ENCODE data around the gene FBLN1. TPM values are rescaled to one million over a fixed set of nuclear protein-coding genes. Genes with fewer than 3 reads are reported as not detected.

The FBLN1 gene
- total and polyA plus RNA-seq, 2 of the 13 experiments (the other 11 are each of a cell fraction or from before 2014, with no cell fraction given), result 37.3 to 103 TPM

DNA sequence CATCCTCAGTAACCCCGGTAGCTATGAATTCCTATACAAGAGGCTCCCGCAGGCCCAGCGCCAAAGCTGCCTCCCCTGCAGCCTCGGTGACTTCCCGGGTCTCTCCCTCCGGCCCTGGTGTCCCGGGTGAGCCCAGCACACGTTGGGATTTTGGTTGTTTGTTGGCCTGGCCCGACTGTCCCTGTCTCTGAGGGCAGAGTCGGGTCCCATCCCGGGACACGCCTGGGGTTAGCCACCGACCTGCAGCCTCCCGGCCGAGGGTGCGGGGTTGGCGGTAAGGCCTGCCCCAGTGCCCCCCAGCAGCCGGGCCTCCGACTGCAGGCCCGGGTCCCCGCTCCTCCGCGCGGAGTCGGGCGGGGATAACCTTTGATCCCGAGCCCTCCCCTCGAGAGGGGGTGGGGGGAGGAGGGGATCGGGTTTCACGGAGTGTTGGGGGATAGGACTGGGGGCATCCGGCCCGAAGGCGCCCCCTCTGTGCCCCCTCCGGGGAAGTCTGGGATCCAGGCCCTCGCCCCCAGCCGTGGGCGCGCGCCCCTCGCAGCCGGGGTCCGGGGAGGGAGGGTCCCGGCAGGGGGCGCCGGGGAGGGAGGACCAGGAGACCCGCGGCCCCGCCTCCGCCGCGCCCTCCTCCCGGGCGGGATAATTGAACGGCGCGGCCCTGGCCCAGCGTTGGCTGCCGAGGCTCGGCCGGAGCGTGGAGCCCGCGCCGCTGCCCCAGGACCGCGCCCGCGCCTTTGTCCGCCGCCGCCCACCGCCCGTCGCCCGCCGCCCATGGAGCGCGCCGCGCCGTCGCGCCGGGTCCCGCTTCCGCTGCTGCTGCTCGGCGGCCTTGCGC is at the start of gene FBLN1 (continued):
- TF ChIP-seq ZNF180 (CRISPR knock-in tag; IDR thresholded peaks at IDR 0.05; ENCODE audit: borderline replicate concordance, low read depth) (0 out of 2 replicates have a peak, but pooled peaks have one; percentile 68), RXRB (CRISPR knock-in tag; IDR thresholded peaks at IDR 0.05; ENCODE audit: borderline replicate concordance) (peak; percentile 67; the same call in 1 of the 2 replicates), RORA (CRISPR knock-in tag; IDR thresholded peaks at IDR 0.05) (no peak), ZBTB38 (CRISPR knock-in tag; IDR thresholded peaks at IDR 0.05) (peak; percentile 17; the same call in 1 of the 2 replicates), ZNF607 (CRISPR knock-in tag; IDR thresholded peaks at IDR 0.05; ENCODE audit: borderline replicate concordance) (no peak; the same call in 1 of the 2 replicates), MIXL1 (CRISPR knock-in tag; IDR thresholded peaks at IDR 0.05) (0 out of 2 replicates have a peak, but pooled peaks have one; percentile 30), CBFB (CRISPR knock-in tag; IDR thresholded peaks at IDR 0.05) (peak; percentile 50; the same call in 1 of the 2 replicates), ZNF761 (CRISPR knock-in tag; conservative IDR thresholded peaks at IDR 0.05) (peak; percentile 63; the same call in 1 of the 2 replicates), FOXJ3 (CRISPR knock-in tag; IDR thresholded peaks at IDR 0.05; ENCODE audit: borderline replicate concordance) (peak; percentile 42)
- TF ChIP-seq, protein P1, sequence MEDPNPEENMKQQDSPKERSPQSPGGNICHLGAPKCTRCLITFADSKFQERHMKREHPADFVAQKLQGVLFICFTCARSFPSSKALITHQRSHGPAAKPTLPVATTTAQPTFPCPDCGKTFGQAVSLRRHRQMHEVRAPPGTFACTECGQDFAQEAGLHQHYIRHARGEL (CRISPR knock-in tag; IDR thresholded peaks at IDR 0.05), result no peak
- TF ChIP-seq, protein P2, sequence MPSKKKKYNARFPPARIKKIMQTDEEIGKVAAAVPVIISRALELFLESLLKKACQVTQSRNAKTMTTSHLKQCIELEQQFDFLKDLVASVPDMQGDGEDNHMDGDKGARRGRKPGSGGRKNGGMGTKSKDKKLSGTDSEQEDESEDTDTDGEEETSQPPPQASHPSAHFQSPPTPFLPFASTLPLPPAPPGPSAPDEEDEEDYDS (CRISPR knock-in tag; IDR thresholded peaks at IDR 0.05), result 0 out of 2 replicates have a peak, but pooled peaks have one; percentile 21
- TF ChIP-seq, protein P3, sequence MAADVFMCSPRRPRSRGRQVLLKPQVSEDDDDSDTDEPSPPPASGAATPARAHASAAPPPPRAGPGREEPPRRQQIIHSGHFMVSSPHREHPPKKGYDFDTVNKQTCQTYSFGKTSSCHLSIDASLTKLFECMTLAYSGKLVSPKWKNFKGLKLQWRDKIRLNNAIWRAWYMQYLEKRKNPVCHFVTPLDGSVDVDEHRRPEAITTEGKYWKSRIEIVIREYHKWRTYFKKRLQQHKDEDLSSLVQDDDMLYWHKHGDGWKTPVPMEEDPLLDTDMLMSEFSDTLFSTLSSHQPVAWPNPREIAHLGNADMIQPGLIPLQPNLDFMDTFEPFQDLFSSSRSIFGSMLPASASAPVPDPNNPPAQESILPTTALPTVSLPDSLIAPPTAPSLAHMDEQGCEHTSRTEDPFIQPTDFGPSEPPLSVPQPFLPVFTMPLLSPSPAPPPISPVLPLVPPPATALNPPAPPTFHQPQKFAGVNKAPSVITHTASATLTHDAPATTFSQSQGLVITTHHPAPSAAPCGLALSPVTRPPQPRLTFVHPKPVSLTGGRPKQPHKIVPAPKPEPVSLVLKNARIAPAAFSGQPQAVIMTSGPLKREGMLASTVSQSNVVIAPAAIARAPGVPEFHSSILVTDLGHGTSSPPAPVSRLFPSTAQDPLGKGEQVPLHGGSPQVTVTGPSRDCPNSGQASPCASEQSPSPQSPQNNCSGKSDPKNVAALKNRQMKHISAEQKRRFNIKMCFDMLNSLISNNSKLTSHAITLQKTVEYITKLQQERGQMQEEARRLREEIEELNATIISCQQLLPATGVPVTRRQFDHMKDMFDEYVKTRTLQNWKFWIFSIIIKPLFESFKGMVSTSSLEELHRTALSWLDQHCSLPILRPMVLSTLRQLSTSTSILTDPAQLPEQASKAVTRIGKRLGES (CRISPR knock-in tag; IDR thresholded peaks at IDR 0.05; ENCODE audit: borderline replicate concordance), result 0 out of 2 replicates have a peak, but pooled peaks have one; percentile 33
- TF ChIP-seq, protein P4, sequence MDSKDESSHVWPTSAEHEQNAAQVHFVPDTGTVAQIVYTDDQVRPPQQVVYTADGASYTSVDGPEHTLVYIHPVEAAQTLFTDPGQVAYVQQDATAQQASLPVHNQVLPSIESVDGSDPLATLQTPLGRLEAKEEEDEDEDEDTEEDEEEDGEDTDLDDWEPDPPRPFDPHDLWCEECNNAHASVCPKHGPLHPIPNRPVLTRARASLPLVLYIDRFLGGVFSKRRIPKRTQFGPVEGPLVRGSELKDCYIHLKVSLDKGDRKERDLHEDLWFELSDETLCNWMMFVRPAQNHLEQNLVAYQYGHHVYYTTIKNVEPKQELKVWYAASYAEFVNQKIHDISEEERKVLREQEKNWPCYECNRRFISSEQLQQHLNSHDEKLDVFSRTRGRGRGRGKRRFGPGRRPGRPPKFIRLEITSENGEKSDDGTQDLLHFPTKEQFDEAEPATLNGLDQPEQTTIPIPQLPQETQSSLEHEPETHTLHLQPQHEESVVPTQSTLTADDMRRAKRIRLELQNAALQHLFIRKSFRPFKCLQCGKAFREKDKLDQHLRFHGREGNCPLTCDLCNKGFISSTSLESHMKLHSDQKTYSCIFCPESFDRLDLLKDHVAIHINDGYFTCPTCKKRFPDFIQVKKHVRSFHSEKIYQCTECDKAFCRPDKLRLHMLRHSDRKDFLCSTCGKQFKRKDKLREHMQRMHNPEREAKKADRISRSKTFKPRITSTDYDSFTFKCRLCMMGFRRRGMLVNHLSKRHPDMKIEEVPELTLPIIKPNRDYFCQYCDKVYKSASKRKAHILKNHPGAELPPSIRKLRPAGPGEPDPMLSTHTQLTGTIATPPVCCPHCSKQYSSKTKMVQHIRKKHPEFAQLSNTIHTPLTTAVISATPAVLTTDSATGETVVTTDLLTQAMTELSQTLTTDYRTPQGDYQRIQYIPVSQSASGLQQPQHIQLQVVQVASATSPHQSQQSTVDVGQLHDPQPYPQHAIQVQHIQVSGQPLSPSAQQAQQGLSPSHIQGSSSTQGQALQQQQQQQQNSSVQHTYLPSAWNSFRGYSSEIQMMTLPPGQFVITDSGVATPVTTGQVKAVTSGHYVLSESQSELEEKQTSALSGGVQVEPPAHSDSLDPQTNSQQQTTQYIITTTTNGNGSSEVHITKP (CRISPR knock-in tag; IDR thresholded peaks at IDR 0.05; ENCODE audit: low read depth), result no peak
- TF ChIP-seq, protein P5, sequence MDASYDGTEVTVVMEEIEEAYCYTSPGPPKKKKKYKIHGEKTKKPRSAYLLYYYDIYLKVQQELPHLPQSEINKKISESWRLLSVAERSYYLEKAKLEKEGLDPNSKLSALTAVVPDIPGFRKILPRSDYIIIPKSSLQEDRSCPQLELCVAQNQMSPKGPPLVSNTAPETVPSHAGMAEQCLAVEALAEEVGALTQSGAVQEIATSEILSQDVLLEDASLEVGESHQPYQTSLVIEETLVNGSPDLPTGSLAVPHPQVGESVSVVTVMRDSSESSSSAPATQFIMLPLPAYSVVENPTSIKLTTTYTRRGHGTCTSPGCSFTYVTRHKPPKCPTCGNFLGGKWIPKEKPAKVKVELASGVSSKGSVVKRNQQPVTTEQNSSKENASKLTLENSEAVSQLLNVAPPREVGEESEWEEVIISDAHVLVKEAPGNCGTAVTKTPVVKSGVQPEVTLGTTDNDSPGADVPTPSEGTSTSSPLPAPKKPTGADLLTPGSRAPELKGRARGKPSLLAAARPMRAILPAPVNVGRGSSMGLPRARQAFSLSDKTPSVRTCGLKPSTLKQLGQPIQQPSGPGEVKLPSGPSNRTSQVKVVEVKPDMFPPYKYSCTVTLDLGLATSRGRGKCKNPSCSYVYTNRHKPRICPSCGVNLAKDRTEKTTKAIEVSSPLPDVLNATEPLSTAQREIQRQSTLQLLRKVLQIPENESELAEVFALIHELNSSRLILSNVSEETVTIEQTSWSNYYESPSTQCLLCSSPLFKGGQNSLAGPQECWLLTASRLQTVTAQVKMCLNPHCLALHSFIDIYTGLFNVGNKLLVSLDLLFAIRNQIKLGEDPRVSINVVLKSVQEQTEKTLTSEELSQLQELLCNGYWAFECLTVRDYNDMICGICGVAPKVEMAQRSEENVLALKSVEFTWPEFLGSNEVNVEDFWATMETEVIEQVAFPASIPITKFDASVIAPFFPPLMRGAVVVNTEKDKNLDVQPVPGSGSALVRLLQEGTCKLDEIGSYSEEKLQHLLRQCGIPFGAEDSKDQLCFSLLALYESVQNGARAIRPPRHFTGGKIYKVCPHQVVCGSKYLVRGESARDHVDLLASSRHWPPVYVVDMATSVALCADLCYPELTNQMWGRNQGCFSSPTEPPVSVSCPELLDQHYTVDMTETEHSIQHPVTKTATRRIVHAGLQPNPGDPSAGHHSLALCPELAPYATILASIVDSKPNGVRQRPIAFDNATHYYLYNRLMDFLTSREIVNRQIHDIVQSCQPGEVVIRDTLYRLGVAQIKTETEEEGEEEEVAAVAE (CRISPR knock-in tag; IDR thresholded peaks at IDR 0.05; ENCODE audit: borderline replicate concordance), result 0 out of 2 replicates have a peak, but pooled peaks have one; percentile 11

Data from HepG2 (cell line).